NCI-H128 (cell line): ENCODE results near the gene CAPN5.

Experiments used
- DNase-seq: peaks from one replicate; lab custom pipeline; 2025; ENCODE audit not compliant: unreplicated experiment; lab: John Stamatoyannopoulos, UW

The CAPN5 gene

GRCh38 chr11:77114089-77114463, 47.3 kb downstream of the CAPN5 start:
- no peak for DNase-seq

- no peak for DNase-seq
Measured at GRCh38 chr11:77115181-77115611, 48.4 kb downstream of the CAPN5 start.

- no peak for DNase-seq
Measured at GRCh38 chr11:77115956-77116355, 49.2 kb downstream of the CAPN5 start.

- no peak for DNase-seq
Measured at GRCh38 chr11:77117492-77117891, 50.7 kb downstream of the CAPN5 start.

- DNase-seq, result no peak
Measured at GRCh38 chr11:77118086-77118485, 51.3 kb downstream of the CAPN5 start.

- no peak for DNase-seq
Measured at GRCh38 chr11:77118971-77119370, 52.2 kb downstream of the CAPN5 start.

- DNase-seq, result no peak
Measured at GRCh38 chr11:77119531-77119936, 52.8 kb downstream of the CAPN5 start.

- DNase-seq, result no peak
Measured at GRCh38 chr11:77120571-77120970, 53.8 kb downstream of the CAPN5 start.

- DNase-seq, result no peak
Measured at GRCh38 chr11:77121096-77121640, 54.4 kb downstream of the CAPN5 start.

GRCh38 chr11:77121876-77122575, 55.3 kb downstream of the CAPN5 start:
- DNase-seq, result no peak

- no peak for DNase-seq
Measured at GRCh38 chr11:77122576-77123212, 55.9 kb downstream of the CAPN5 start.

GRCh38 chr11:77123591-77123990, 56.8 kb downstream of the CAPN5 start:
- no peak for DNase-seq

- no peak for DNase-seq
Measured at GRCh38 chr11:77124041-77124440, 57.3 kb downstream of the CAPN5 start.

GRCh38 chr11:77124488-77124887, 57.7 kb downstream of the CAPN5 start:
- DNase-seq, result no peak

GRCh38 chr11:77125191-77125590, 58.4 kb downstream of the CAPN5 start:
- no peak for DNase-seq

- DNase-seq, result no peak
Measured at GRCh38 chr11:77125695-77126094, 58.9 kb downstream of the CAPN5 start.

- no peak for DNase-seq
Measured at GRCh38 chr11:77126156-77126775, 59.5 kb downstream of the CAPN5 start.

- no peak for DNase-seq
Measured at GRCh38 chr11:77126861-77127234, 60.1 kb downstream of the CAPN5 start.

GRCh38 chr11:77127235-77127911, 60.6 kb downstream of the CAPN5 start:
- DNase-seq, result peak; percentile 44

- DNase-seq, result no peak
Measured at GRCh38 chr11:77127920-77128691, 61.3 kb downstream of the CAPN5 start, which contains the start of gene MYO7A. TSS of gene MYO7A (plus strand) at chr11:77128246. CDS start at chr11:77130635, 2,389 bp downstream.
